GM23248 (cell line): ENCODE results near the gene SCMH1. TPM values are rescaled to one million over a fixed set of nuclear protein-coding genes. Genes with fewer than 3 reads are reported as not detected.
A peak's percentile ranks its signal among the peaks of the same experiment; 100 is the strongest.

Experiments used
- DNase-seq: peaks from one replicate; pipeline ENCODE4 v3.0.0-alpha.2; 2015
- H2AFZ ChIP-seq: fragments of 200-600 bp; sonication (generic); 2 replicates; pipeline ENCODE4 v1.6.1; 2016; ENCODE audit warnings: antibody characterized with exemption
- H3F3A ChIP-seq: fragments of 200-600 bp; sonication (generic); 2 replicates; pipeline ENCODE4 v1.6.1; 2016; ENCODE audit warnings: mild to moderate bottlenecking, antibody characterized with exemption, mixed run types; ENCODE audit not compliant: insufficient read depth
- H3K27ac ChIP-seq: fragments of 200-600 bp; sonication (generic); 2 replicates; pipeline ENCODE4 v1.5.1; 2016; ENCODE audit warnings: mild to moderate bottlenecking
- H3K27me3 ChIP-seq: fragments of 200-600 bp; sonication (generic); replicated peaks from 2 replicates; pipeline ENCODE4 v1.6.1; 2016; ENCODE audit warnings: mild to moderate bottlenecking; ENCODE audit not compliant: insufficient read depth
- H3K36me3 ChIP-seq: fragments of 200-600 bp; sonication (generic); 2 replicates; pipeline ENCODE4 v1.6.1; 2016; ENCODE audit warnings: low read depth, mild to moderate bottlenecking
- H3K4me1 ChIP-seq: fragments of 200-600 bp; sonication (generic); 2 replicates; pipeline ENCODE4 v1.6.1; 2016; ENCODE audit warnings: mild to moderate bottlenecking; ENCODE audit not compliant: insufficient read depth
- H3K4me2 ChIP-seq: fragments of 200-600 bp; sonication (generic); one replicate; pipeline ENCODE4 v1.6.1; 2016; ENCODE audit warnings: mild to moderate bottlenecking; ENCODE audit not compliant: unreplicated experiment
- H3K4me3 ChIP-seq: fragments of 200-600 bp; sonication (generic); 2 replicates; pipeline ENCODE4 v1.5.1; 2016; ENCODE audit warnings: mild to moderate bottlenecking
- H3K79me2 ChIP-seq: fragments of 200-600 bp; sonication (generic); 2 replicates; pipeline ENCODE4 v1.6.1; 2016; ENCODE audit warnings: mild to moderate bottlenecking; ENCODE audit not compliant: insufficient read depth
- H3K9ac ChIP-seq: fragments of 200-600 bp; sonication (generic); 2 replicates; pipeline ENCODE4 v1.6.1; 2016; ENCODE audit warnings: mild to moderate bottlenecking
- H3K9me2 ChIP-seq: fragments of 200-600 bp; sonication (generic); 2 replicates; pipeline ENCODE4 v1.6.1; 2016; ENCODE audit warnings: mixed run types, mild to moderate bottlenecking, moderate library complexity; ENCODE audit not compliant: insufficient read depth
- H3K9me3 ChIP-seq: fragments of 200-600 bp; sonication (generic); one replicate; pipeline ENCODE4 v1.6.1; 2017; ENCODE audit warnings: low read depth
- H4K20me1 ChIP-seq: fragments of 200-600 bp; sonication (generic); 2 replicates; pipeline ENCODE4 v1.6.0; 2016; ENCODE audit not compliant: insufficient read depth
- EZH2 ChIP-seq: fragments of 200-600 bp; sonication (generic); IDR thresholded peaks from 2 replicates; pipeline ENCODE4 v1.6.1; 2018; ENCODE audit warnings: antibody characterized with exemption, mild to moderate bottlenecking; ENCODE audit not compliant: insufficient read depth, poor library complexity, severe bottlenecking
- EZH2phosphoT487 ChIP-seq: fragments of 200-600 bp; sonication (generic); IDR thresholded peaks from 2 replicates; pipeline ENCODE4 v1.6.1; 2018; ENCODE audit warnings: antibody characterized with exemption, moderate library complexity, mild to moderate bottlenecking, low read depth; ENCODE audit not compliant: insufficient read depth
- WGBS, 2 experiments: methylation state at CpG; one replicate each; pipeline ENCODE4 v1.1.6; 2015 to 2017; ENCODE audit warnings: low lambda C conversion rate in 2 of 2, low coverage in 1 of 2; ENCODE audit errors: missing lambda C conversion rate in 2 of 2; 5-methylcytosine and 5-hydroxymethylcytosine counted together
- in situ Hi-C: fragments of 300-500 bp; cut with MboI; formaldehyde crosslinking; loops from 2 replicates; pipeline ENCODE4 v1.15.0; 2020
- polyA plus RNA-seq: library from polyadenylated mRNA; unstranded; fragments of >200 nt; fragmentation: Nextera tagmentation; extraction: Ambion mirVana; gene quantifications from 2 replicates; pipeline ENCODE4 v1.2.1, GENCODE V29; 2016
- total RNA-seq: library from RNA; depleted of rRNA; stranded (reverse); fragments of >200 nt; shearing (Covaris generic); gene quantifications from 2 replicates; pipeline ENCODE4 v1.2.3, GENCODE V29; 2014

SCMH1 gene
- total and polyA plus RNA-seq, 2 experiments from 2014 or later, result 10.8 to 16.6 TPM

DNA sequence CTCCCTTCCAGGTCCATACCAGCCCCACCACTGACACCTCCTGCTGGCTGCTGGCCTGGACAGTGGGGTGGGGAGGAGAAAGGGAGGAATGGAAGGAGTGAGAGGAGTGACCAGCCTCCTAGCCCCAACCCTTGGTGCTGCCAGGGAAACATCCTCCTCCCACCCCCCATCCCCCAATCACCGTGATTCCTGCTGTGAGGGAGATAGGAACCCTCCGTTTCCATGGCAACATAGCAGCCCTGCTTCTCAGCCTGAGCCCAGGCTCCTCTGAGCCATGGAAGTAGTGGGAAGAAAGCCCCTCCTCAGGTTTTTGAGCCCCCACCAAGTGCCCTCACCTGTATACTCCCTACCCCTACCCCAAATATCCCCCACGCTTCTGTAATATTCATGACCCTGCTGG is 44.4 kb upstream of the SCMH1 start:
- DNase-seq, result no peak
- H3K9me2 ChIP-seq, result no peaks in the 10 kb centered on the region
- no peaks in the 10 kb centered on the region for H3F3A ChIP-seq
- no peak overlapping the region for H3K4me3 ChIP-seq
- H2AFZ ChIP-seq, result no peak overlapping the region
- in situ Hi-C loops, result no loop called here
- peaks cover 50% of the 10 kb centered on the region for H3K27me3 ChIP-seq
- no peak overlapping the region for H3K27ac ChIP-seq
- H3K4me2 ChIP-seq, result no peak overlapping the region
- H4K20me1 ChIP-seq, result no peaks in the 10 kb centered on the region
- H3K79me2 ChIP-seq, result no peaks in the 10 kb centered on the region
- no peaks in the 10 kb centered on the region for H3K4me1 ChIP-seq
- no peaks in the 10 kb centered on the region for H3K36me3 ChIP-seq
- WGBS, 2 experiments, result 49 to 54% methylated on average over 3 of the region's 3 CpGs
- H3K9me3 ChIP-seq, result no peaks in the 10 kb centered on the region
- TF ChIP-seq EZH2phosphoT487, result no peak
- TF ChIP-seq EZH2, result no peak
- no peak overlapping the region for H3K9ac ChIP-seq

DNA sequence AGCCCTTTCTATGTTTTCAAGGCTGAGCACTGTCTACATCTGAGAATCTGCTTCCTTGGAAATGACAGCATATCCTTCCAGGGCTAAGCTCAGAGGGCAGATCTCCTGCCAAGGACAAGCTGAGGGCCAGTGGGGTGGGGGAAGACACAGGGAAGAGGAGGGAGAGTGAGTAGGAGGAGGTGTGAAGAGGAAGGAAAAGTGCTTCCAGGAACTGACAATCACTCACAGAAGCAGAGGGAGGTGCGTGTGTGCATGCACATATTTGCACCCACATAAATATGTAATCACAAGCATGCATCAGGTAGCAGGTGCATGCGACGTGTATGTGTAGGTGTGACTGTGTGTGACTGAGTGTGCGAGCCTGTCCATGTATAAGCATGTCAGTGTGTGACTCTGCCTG is 43.7 kb upstream of the SCMH1 start:
- in situ Hi-C loops, result no loop called here
- 21 to 22% methylated on average over 4 of the region's 4 CpGs for WGBS, 2 experiments
- no peaks in the 10 kb centered on the region for H3F3A ChIP-seq
- H3K9me3 ChIP-seq, result no peaks in the 10 kb centered on the region
- no peaks in the 10 kb centered on the region for H4K20me1 ChIP-seq
- no peak overlapping the region for H3K4me3 ChIP-seq
- H3K4me2 ChIP-seq, result no peak overlapping the region
- no peaks in the 10 kb centered on the region for H3K4me1 ChIP-seq
- no peak for DNase-seq
- peaks cover 54% of the 10 kb centered on the region for H3K27me3 ChIP-seq
- H3K27ac ChIP-seq, result no peak overlapping the region
- no peak overlapping the region for H2AFZ ChIP-seq
- H3K9ac ChIP-seq, result no peak overlapping the region
- TF ChIP-seq EZH2phosphoT487, result no peak
- no peak for TF ChIP-seq EZH2
- no peaks in the 10 kb centered on the region for H3K36me3 ChIP-seq
- H3K9me2 ChIP-seq, result no peaks in the 10 kb centered on the region
- no peaks in the 10 kb centered on the region for H3K79me2 ChIP-seq

DNA sequence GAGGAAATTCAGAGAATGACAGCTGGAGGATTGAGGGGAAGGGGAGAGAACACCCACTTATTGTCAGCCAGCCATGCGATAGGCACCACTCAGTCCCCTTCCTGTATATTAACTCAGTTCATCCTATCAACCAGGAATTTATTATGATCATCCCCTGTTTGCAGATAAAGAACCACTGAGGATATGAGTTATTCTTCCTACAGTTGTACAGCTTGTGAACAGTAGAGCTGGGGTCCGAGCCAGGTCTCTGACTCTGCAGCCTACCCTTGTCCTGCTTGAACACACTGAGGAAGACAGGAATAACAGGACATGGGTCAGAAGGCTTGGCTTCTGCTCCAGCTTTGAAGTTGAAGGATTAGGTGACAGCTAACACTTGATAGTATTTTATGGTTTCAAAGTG is 42.0 kb upstream of the SCMH1 start:
- H3K79me2 ChIP-seq, result no peaks in the 10 kb centered on the region
- H3K27ac ChIP-seq, result no peak overlapping the region
- H3K4me2 ChIP-seq, result no peak overlapping the region
- H3K9me2 ChIP-seq, result no peaks in the 10 kb centered on the region
- no peak overlapping the region for H3K4me3 ChIP-seq
- no peaks in the 10 kb centered on the region for H3F3A ChIP-seq
- no peaks in the 10 kb centered on the region for H4K20me1 ChIP-seq
- no peaks in the 10 kb centered on the region for H3K4me1 ChIP-seq
- no peaks in the 10 kb centered on the region for H3K9me3 ChIP-seq
- peaks cover 61% of the 10 kb centered on the region for H3K27me3 ChIP-seq
- in situ Hi-C loops, result no loop called here
- no peak overlapping the region for H3K9ac ChIP-seq
- 75 to 81% methylated on average over 2 of the region's 2 CpGs for WGBS, 2 experiments
- H2AFZ ChIP-seq, result no peak overlapping the region
- TF ChIP-seq EZH2phosphoT487 (no peak), EZH2 (no peak)
- no peaks in the 10 kb centered on the region for H3K36me3 ChIP-seq
- no peak for DNase-seq

DNA sequence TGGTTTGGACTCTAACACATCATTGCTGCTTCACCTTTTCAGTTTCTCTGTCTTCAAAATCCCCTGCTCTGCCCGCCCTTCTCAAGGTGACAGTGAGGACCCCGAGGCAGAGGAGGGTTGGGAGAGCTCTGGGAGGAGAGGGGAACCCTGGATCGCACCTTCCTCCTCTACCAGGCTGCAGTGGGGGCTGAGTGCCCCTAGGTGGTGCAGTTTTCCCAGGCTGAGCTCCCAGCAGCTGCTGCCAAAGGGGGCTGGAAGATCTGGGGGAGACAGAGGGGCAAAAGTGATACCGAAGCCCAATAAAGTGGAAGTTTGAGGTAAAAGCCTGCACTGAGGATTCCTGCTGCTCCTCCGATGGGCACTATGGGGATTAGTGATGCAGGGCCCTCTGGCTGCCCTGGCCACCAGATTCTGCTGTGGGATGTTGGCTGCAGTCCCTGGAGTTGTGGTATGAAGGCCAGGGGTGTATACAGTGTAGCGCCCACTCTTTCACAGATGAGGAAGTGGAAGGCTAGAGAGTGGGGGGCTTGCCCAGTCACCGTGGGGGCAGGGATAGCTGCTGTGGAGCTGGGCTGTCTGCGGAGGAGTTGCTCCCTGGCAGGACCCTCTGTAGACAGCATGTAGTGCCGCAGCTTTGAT is 40.7 kb upstream of the SCMH1 start:
- in situ Hi-C loops, result no loop called here
- H3K9me3 ChIP-seq, result no peaks in the 10 kb centered on the region
- no peak overlapping the region for H3K4me3 ChIP-seq
- no peak overlapping the region for H3K27ac ChIP-seq
- H4K20me1 ChIP-seq, result no peaks in the 10 kb centered on the region
- H3K9me2 ChIP-seq, result no peaks in the 10 kb centered on the region
- DNase-seq, result peak; percentile 59
- no peaks in the 10 kb centered on the region for H3K36me3 ChIP-seq
- no peaks in the 10 kb centered on the region for H3F3A ChIP-seq
- H3K9ac ChIP-seq, result no peak overlapping the region
- H3K4me2 ChIP-seq, result no peak overlapping the region
- peaks cover 53% of the 10 kb centered on the region for H3K27me3 ChIP-seq
- no peak overlapping the region for H2AFZ ChIP-seq
- H3K4me1 ChIP-seq, result no peaks in the 10 kb centered on the region
- no peaks in the 10 kb centered on the region for H3K79me2 ChIP-seq
- WGBS, 2 experiments, result 23 to 28% methylated on average over 9 of the region's 9 CpGs
- TF ChIP-seq EZH2 (no peak), EZH2phosphoT487 (no peak)
